Small intestine (tissue), 7 donors: ENCODE results near the gene MAP3K12. TPM values are rescaled to one million over a fixed set of nuclear protein-coding genes. Genes with fewer than 3 reads are reported as not detected.

Source experiments
- DNase-seq, 2 donors: peaks; one replicate each; pipeline versions ENCODE4 v3.0.0 to v3.0.0-alpha.2; 2013
- FAIRE-seq: peaks from 2 replicates; lab custom pipeline; 2012; peaks lifted over from hg19 to GRCh38; lab: Jason Lieb, UNC
- H3K27ac ChIP-seq, 3 donors: one replicate each; pipeline ENCODE4 v1.5.1; 2013; ENCODE audit warnings: low read length in 2 of 3, mild to moderate bottlenecking in 2 of 3, control low read depth in 1 of 3, inconsistent platforms in 1 of 3, low read depth in 1 of 3, moderate library complexity in 1 of 3
- H3K27me3 ChIP-seq, 3 donors: one replicate each; pipeline ENCODE4 v1.6.1; 2013; ENCODE audit warnings: low read length in 3 of 3, inconsistent platforms in 1 of 3; ENCODE audit not compliant: control insufficient read depth in 3 of 3, insufficient read depth in 3 of 3
- H3K36me3 ChIP-seq, 3 donors: one replicate each; pipeline ENCODE4 v1.6.1; 2013; ENCODE audit warnings: low read length in 3 of 3, inconsistent platforms in 1 of 3, low read depth in 1 of 3, mild to moderate bottlenecking in 1 of 3, moderate library complexity in 1 of 3; ENCODE audit not compliant: control insufficient read depth in 3 of 3, insufficient read depth in 2 of 3
- H3K4me1 ChIP-seq, 3 donors: one replicate each; pipeline ENCODE4 v1.6.1; 2013; ENCODE audit warnings: low read length in 2 of 3, inconsistent platforms in 1 of 3, low read depth in 1 of 3, mild to moderate bottlenecking in 1 of 3, moderate library complexity in 1 of 3; ENCODE audit not compliant: control insufficient read depth in 3 of 3, insufficient read depth in 2 of 3
- H3K4me3 ChIP-seq, 3 donors: one replicate each; pipeline ENCODE4 v1.5.1; 2013; ENCODE audit warnings: low read length in 3 of 3, control low read depth in 1 of 3, inconsistent platforms in 1 of 3, low read depth in 1 of 3, mild to moderate bottlenecking in 1 of 3, moderate library complexity in 1 of 3
- H3K9me3 ChIP-seq, 2 donors: one replicate each; pipeline ENCODE4 v1.6.1; 2013; ENCODE audit warnings: low read depth in 1 of 2, low read length in 1 of 2; ENCODE audit not compliant: control insufficient read depth in 2 of 2, insufficient read depth in 1 of 2
- WGBS, 3 donors: extraction: QIAGEN DNeasy Blood & Tissue Kit; methylation state at CpG; one replicate each; pipeline ENCODE4 v1.1.7; 2013; 5-methylcytosine and 5-hydroxymethylcytosine counted together
- polyA plus RNA-seq, 4 donors: library from polyadenylated mRNA; stranded (reverse) in 3 of 4; unstranded in 1 of 4; fragments of 200-250 nt in 3 of 4; fragments of 120-200 nt in 1 of 4; gene quantifications; one replicate each; pipeline versions ENCODE4 v1.2.1 to v1.2.3, GENCODE V29; 2013
- donor health status: healthy with polysubstance abuse.
- donor health status: control.
- donor health status: control.
- donor health status: Bipolar disorder and iron deficiency.
- donor health status: healthy.

Gene MAP3K12
- polyA plus RNA-seq, 4 donors = 0.67 to 9.0 (median 4.3) TPM

- 79 to 94% (median 84%) methylated on average over 2 of the region's 2 CpGs for WGBS, 3 donors
Measured at GRCh38 chr12:53515291-53515680, 16.0 kb upstream of the MAP3K12 start.

GRCh38 chr12:53514628-53515290, 15.5 kb upstream of the MAP3K12 start:
- Histone ChIP-seq H3K36me3 (peaks cover 16 to 70% (median 32%) of the 10 kb centered on the region in 3 donors), H3K27ac (no peak overlapping the region), H3K4me1 (no peaks in the 10 kb centered on the region), H3K27me3 (no peaks in the 10 kb centered on the region), H3K4me3 (no peak overlapping the region), H3K9me3 (no peaks in the 10 kb centered on the region)
- DNase-seq (no peak), FAIRE-seq (no peak)
- 81 to 87% (median 85%) methylated on average over 6 of the region's 6 CpGs for WGBS, 3 donors

More at GRCh38 chr12:53515291-53515680, 16.0 kb upstream of the MAP3K12 start:
- H3K4me1 ChIP-seq = no peaks in the 10 kb centered on the region
- FAIRE-seq = no peak
- H3K4me3 ChIP-seq = no peak overlapping the region
- H3K36me3 ChIP-seq = peaks cover 16 to 72% (median 33%) of the 10 kb centered on the region in 3 donors
- H3K9me3 ChIP-seq = no peaks in the 10 kb centered on the region
- H3K27me3 ChIP-seq = no peaks in the 10 kb centered on the region
- H3K27ac ChIP-seq = no peak overlapping the region
- DNase-seq = no peak

GRCh38 chr12:53513712-53514410, 14.6 kb upstream of the MAP3K12 start:
- H3K4me1 ChIP-seq = peaks cover 0 to under 1% (median 0%) of the 10 kb centered on the region in 3 donors
- 87 to 91% (median 88%) methylated on average over 6 of the region's 6 CpGs for WGBS, 3 donors
- no peak for DNase-seq
- no peaks in the 10 kb centered on the region for H3K27me3 ChIP-seq
- no peak for FAIRE-seq
- H3K36me3 ChIP-seq = peaks cover 16 to 68% (median 27%) of the 10 kb centered on the region in 3 donors
- H3K9me3 ChIP-seq = no peaks in the 10 kb centered on the region
- H3K27ac ChIP-seq = no peak overlapping the region
- H3K4me3 ChIP-seq = no peak overlapping the region

GRCh38 chr12:53510181-53510812, 11.0 kb upstream of the MAP3K12 start:
- 79 to 87% (median 83%) methylated on average over 9 of the region's 9 CpGs for WGBS, 3 donors
- DNase-seq (no peak), FAIRE-seq (no peak)
- Histone ChIP-seq H3K9me3 (no peaks in the 10 kb centered on the region), H3K36me3 (peaks cover 11 to 67% (median 20%) of the 10 kb centered on the region in 3 donors), H3K4me3 (no peak overlapping the region), H3K27me3 (no peaks in the 10 kb centered on the region), H3K27ac (no peak overlapping the region), H3K4me1 (peaks cover 0 to 3% (median 0%) of the 10 kb centered on the region in 3 donors)

GRCh38 chr12:53508534-53509170, 9.4 kb upstream of the MAP3K12 start:
- no peak for FAIRE-seq
- 29 to 31% (median 29%) methylated on average over 7 of the region's 7 CpGs for WGBS, 3 donors
- Histone ChIP-seq H3K4me1 (peaks cover 0 to 3% (median 0%) of the 10 kb centered on the region in 3 donors), H3K4me3 (no peak overlapping the region), H3K27ac (peak overlapping the region in 1 of 3 donors; percentile 24), H3K27me3 (no peaks in the 10 kb centered on the region), H3K9me3 (no peaks in the 10 kb centered on the region), H3K36me3 (peaks cover 0 to 74% (median 9%) of the 10 kb centered on the region in 3 donors)
- peak; percentile 89 to 91 for DNase-seq

- no peak overlapping the region for H3K4me3 ChIP-seq
- no peaks in the 10 kb centered on the region for H3K9me3 ChIP-seq
- H3K36me3 ChIP-seq = peaks cover 0 to 79% (median 3%) of the 10 kb centered on the region in 3 donors
- no peak for FAIRE-seq
- no peak for DNase-seq
- 88 to 90% (median 89%) methylated on average over 4 of the region's 4 CpGs for WGBS, 3 donors
- no peaks in the 10 kb centered on the region for H3K27me3 ChIP-seq
- peaks cover 0 to 3% (median 0%) of the 10 kb centered on the region in 3 donors for H3K4me1 ChIP-seq
- no peak overlapping the region for H3K27ac ChIP-seq
Measured at GRCh38 chr12:53507603-53507885, 8.3 kb upstream of the MAP3K12 start.

- Histone ChIP-seq H3K4me3 (no peak within 1 kb of the TSS), H3K9me3 (no peaks in the 10 kb centered on the region), H3K27ac (no peak within 1 kb of the TSS), H3K4me1 (peaks cover 0 to 5% (median under 1%) of the 10 kb centered on the region in 3 donors), H3K27me3 (no peaks in the 10 kb centered on the region), H3K36me3 (peaks cover 0 to 74% (median 1%) of the 10 kb centered on the region in 3 donors)
- WGBS, 3 donors = 91 to 92% (median 91%) methylated on average over 9 of the region's 9 CpGs
- FAIRE-seq (no peak), DNase-seq (no peak)
Measured at GRCh38 chr12:53506881-53507602, 7.8 kb upstream of the MAP3K12 start, which contains the start of gene NPFF. Gene NPFF (minus strand): TSS chr12:53507484. CDS start chr12:53507474, 10 bp downstream.
